CD1c-positive myeloid dendritic cell (primary cell): ENCODE results near the gene ABHD8.
"Not testable (repeated sequence)": the region's sequence is repeated elsewhere in the genome, so short reads cannot be mapped to it uniquely, and the experiment has no call there.

Experiments
- DNase-seq: peaks from one replicate; pipeline ENCODE4 v3.0.0-alpha.2; 2016; ENCODE audit errors: extremely low spot score

ABHD8 gene

GRCh38 chr19:17296976-17297375 lies 6.2 kb downstream of the ABHD8 start:
- DNase-seq: no peak

- no peak for DNase-seq
Observed at GRCh38 chr19:17296273-17296672, 7.0 kb downstream of the ABHD8 start.

GRCh38 chr19:17295551-17295950 lies 7.7 kb downstream of the ABHD8 start:
- DNase-seq: not testable (repeated sequence)

GRCh38 chr19:17294051-17294891 lies 9.0 kb downstream of the ABHD8 start:
- peak; percentile 25 for DNase-seq

GRCh38 chr19:17293605-17294004 lies 9.6 kb downstream of the ABHD8 start:
- DNase-seq: no peak

GRCh38 chr19:17292301-17293074 lies 10.7 kb downstream of the ABHD8 start:
- DNase-seq: peak; percentile 87

GRCh38 chr19:17289489-17289888 lies 13.7 kb downstream of the ABHD8 start:
- peak; percentile 79 for DNase-seq

- DNase-seq: no peak
Observed at GRCh38 chr19:17286752-17287151, 16.5 kb downstream of the ABHD8 start.

- no peak for DNase-seq
Observed at GRCh38 chr19:17286263-17286662, 17.0 kb downstream of the ABHD8 start.

GRCh38 chr19:17285415-17286135 lies 17.6 kb downstream of the ABHD8 start:
- DNase-seq: no peak

- no peak for DNase-seq
Observed at GRCh38 chr19:17283504-17283996, 19.7 kb downstream of the ABHD8 start.

GRCh38 chr19:17282488-17283125 lies 20.6 kb downstream of the ABHD8 start:
- peak; percentile 82 for DNase-seq

GRCh38 chr19:17281391-17282304 lies 21.6 kb downstream of the ABHD8 start, which contains the start of gene ANKLE1:
TSS of gene ANKLE1 (plus strand) at chr19:17281901. CDS start at chr19:17281921, 20 bp downstream.
- DNase-seq: peak; percentile 84

GRCh38 chr19:17279436-17279835 lies 23.8 kb downstream of the ABHD8 start:
- DNase-seq: no peak

- DNase-seq: no peak
Observed at GRCh38 chr19:17275441-17276175, 27.6 kb downstream of the ABHD8 start.

- not testable (repeated sequence) for DNase-seq
Observed at GRCh38 chr19:17274892-17275291, 28.3 kb downstream of the ABHD8 start.

GRCh38 chr19:17268754-17269153 lies 34.5 kb downstream of the ABHD8 start:
- DNase-seq: no peak

GRCh38 chr19:17266975-17267788 lies 36.0 kb downstream of the ABHD8 start, which contains the start of gene BABAM1:
TSS of gene BABAM1 (plus strand) at chr19:17267443. CDS start at chr19:17268807, 1,364 bp downstream.
- DNase-seq: peak; percentile 98

GRCh38 chr19:17266589-17266974 lies 36.6 kb downstream of the ABHD8 start:
- no peak for DNase-seq
